Parathyroid adenoma (tissue), 2 donors: ENCODE results near the gene DOCK4.

Source experiments
- H2AFZ ChIP-seq: fragments of 300-600 bp; sonication (generic); one replicate; pipeline ENCODE4 v1.7.0; 2017; ENCODE audit warnings: antibody characterized with exemption, mild to moderate bottlenecking
- H3K27ac ChIP-seq: fragments of 300-600 bp; sonication (generic); one replicate; pipeline ENCODE4 v1.7.0; 2017
- H3K27me3 ChIP-seq: fragments of 300-600 bp; sonication (generic); one replicate; pipeline ENCODE4 v1.7.0; 2017; ENCODE audit warnings: low read length; ENCODE audit not compliant: control insufficient read depth, insufficient read depth
- H3K36me3 ChIP-seq: fragments of 300-600 bp; sonication (generic); one replicate; pipeline ENCODE4 v1.7.0; 2017; ENCODE audit warnings: low read length; ENCODE audit not compliant: control insufficient read depth, insufficient read depth
- H3K4me1 ChIP-seq: fragments of 300-600 bp; sonication (generic); one replicate; pipeline ENCODE4 v1.7.0; 2017; ENCODE audit warnings: control low read depth
- H3K4me2 ChIP-seq: fragments of 300-600 bp; sonication (generic); one replicate; pipeline ENCODE4 v1.7.0; 2017; ENCODE audit warnings: low read length
- H3K4me3 ChIP-seq: fragments of 300-600 bp; sonication (generic); one replicate; pipeline ENCODE4 v1.7.0; 2017; ENCODE audit warnings: low read depth, low read length
- H3K79me2 ChIP-seq: fragments of 300-600 bp; sonication (generic); one replicate; pipeline ENCODE4 v1.7.0; 2017; ENCODE audit warnings: control low read depth
- H3K9ac ChIP-seq: fragments of 300-600 bp; sonication (generic); one replicate; pipeline ENCODE4 v1.7.0; 2017; ENCODE audit warnings: mild to moderate bottlenecking
- H3K9me3 ChIP-seq: fragments of 300-600 bp; sonication (generic); one replicate; pipeline ENCODE4 v1.7.0; 2017; ENCODE audit warnings: low read length; ENCODE audit not compliant: control insufficient read depth
- TF ChIP-seq, protein P1 (sequence below): fragments of 300-600 bp; sonication (generic); IDR thresholded peaks from one replicate; pipeline ENCODE4 v1.7.0; 2017; ENCODE audit warnings: antibody characterized with exemption, mild to moderate bottlenecking
- donor health status: primary hyperparathyroidism.

The DOCK4 gene

DNA sequence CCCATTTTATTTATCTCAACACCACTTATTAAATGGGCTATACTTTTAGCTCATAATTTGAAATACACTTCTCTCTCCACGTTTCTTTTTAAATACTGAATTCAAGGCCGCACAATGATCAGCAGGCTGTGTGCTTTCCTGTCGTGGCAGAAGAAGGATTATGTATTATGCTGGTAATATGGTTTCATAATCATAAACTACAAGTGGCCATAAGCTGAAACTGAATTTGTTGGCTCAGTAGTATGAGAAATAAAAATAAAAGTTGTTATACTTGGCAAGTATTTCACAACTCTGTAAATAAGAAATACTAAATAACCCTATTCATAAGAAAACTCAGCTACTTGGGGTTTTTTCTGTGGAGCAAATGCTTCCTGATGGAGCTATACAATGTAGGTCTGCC lies 313.6 kb downstream of the DOCK4 start:
- TF ChIP-seq, protein P1, sequence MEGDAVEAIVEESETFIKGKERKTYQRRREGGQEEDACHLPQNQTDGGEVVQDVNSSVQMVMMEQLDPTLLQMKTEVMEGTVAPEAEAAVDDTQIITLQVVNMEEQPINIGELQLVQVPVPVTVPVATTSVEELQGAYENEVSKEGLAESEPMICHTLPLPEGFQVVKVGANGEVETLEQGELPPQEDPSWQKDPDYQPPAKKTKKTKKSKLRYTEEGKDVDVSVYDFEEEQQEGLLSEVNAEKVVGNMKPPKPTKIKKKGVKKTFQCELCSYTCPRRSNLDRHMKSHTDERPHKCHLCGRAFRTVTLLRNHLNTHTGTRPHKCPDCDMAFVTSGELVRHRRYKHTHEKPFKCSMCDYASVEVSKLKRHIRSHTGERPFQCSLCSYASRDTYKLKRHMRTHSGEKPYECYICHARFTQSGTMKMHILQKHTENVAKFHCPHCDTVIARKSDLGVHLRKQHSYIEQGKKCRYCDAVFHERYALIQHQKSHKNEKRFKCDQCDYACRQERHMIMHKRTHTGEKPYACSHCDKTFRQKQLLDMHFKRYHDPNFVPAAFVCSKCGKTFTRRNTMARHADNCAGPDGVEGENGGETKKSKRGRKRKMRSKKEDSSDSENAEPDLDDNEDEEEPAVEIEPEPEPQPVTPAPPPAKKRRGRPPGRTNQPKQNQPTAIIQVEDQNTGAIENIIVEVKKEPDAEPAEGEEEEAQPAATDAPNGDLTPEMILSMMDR = no peak

DNA sequence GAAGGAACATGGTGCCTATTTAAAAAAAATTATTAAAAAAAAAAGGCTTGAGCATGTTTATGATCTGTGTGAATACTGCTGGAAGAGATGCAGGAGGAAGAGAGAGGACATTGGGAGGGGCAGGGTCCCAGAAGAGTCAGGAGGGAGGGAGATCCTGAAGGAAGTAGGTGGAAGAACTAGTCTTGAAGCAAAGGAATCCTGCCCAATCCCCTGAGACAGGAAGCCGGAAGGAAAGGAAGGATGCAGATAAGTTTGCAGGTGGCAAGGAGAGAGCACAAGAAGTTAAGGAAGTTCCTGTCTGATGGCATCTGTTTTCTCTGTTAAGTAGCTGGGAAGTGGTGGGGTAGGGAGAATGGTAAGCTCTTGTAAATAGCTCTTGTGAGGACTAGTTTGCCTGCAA lies 318.5 kb downstream of the DOCK4 start:
- Histone ChIP-seq H3K36me3 (no peaks in the 10 kb centered on the region), H3K4me2 (no peak overlapping the region), H3K27me3 (no peaks in the 10 kb centered on the region), H3K79me2 (no peaks in the 10 kb centered on the region), H3K9me3 (no peaks in the 10 kb centered on the region), H3K27ac (no peak overlapping the region), H3K4me3 (no peak overlapping the region), H2AFZ (no peak overlapping the region), H3K4me1 (no peaks in the 10 kb centered on the region), H3K9ac (no peak overlapping the region)
- TF ChIP-seq, protein P1 = no peak

More for the DNA sequence above, 313.6 kb downstream of the DOCK4 start:
- Histone ChIP-seq H3K4me1 (no peaks in the 10 kb centered on the region), H2AFZ (no peak overlapping the region), H3K9ac (no peak overlapping the region), H3K27ac (no peak overlapping the region), H3K36me3 (no peaks in the 10 kb centered on the region), H3K4me3 (no peak overlapping the region), H3K27me3 (no peaks in the 10 kb centered on the region), H3K4me2 (no peak overlapping the region), H3K9me3 (no peaks in the 10 kb centered on the region), H3K79me2 (no peaks in the 10 kb centered on the region)

- H3K9ac ChIP-seq = no peak overlapping the region
- no peaks in the 10 kb centered on the region for H3K4me1 ChIP-seq
- H2AFZ ChIP-seq = no peak overlapping the region
- H3K4me2 ChIP-seq = no peak overlapping the region
- H3K27ac ChIP-seq = no peak overlapping the region
- no peaks in the 10 kb centered on the region for H3K27me3 ChIP-seq
- no peaks in the 10 kb centered on the region for H3K9me3 ChIP-seq
- TF ChIP-seq, protein P1 = no peak
- H3K36me3 ChIP-seq = no peaks in the 10 kb centered on the region
- H3K4me3 ChIP-seq = no peak overlapping the region
- no peaks in the 10 kb centered on the region for H3K79me2 ChIP-seq
Observed at GRCh38 chr7:111886233-111886632, 320.0 kb downstream of the DOCK4 start.

GRCh38 chr7:111883241-111883640 lies 323.0 kb downstream of the DOCK4 start:
- Histone ChIP-seq H3K9me3 (no peaks in the 10 kb centered on the region), H3K4me2 (no peak overlapping the region), H3K27ac (no peak overlapping the region), H3K36me3 (no peaks in the 10 kb centered on the region), H3K9ac (no peak overlapping the region), H3K4me3 (no peak overlapping the region), H3K27me3 (no peaks in the 10 kb centered on the region), H3K79me2 (no peaks in the 10 kb centered on the region), H2AFZ (no peak overlapping the region), H3K4me1 (no peaks in the 10 kb centered on the region)
- TF ChIP-seq, protein P1 = no peak

- H3K9me3 ChIP-seq = no peaks in the 10 kb centered on the region
- H3K9ac ChIP-seq = no peak overlapping the region
- no peak overlapping the region for H2AFZ ChIP-seq
- H3K4me3 ChIP-seq = no peak overlapping the region
- no peaks in the 10 kb centered on the region for H3K36me3 ChIP-seq
- H3K4me2 ChIP-seq = no peak overlapping the region
- no peaks in the 10 kb centered on the region for H3K4me1 ChIP-seq
- TF ChIP-seq, protein P1 = no peak
- no peaks in the 10 kb centered on the region for H3K79me2 ChIP-seq
- no peak overlapping the region for H3K27ac ChIP-seq
- no peaks in the 10 kb centered on the region for H3K27me3 ChIP-seq
Observed at GRCh38 chr7:111878785-111879184, 327.4 kb downstream of the DOCK4 start.
